GM04504 (cell line): ENCODE results near the gene FAM149A.

ENCODE experiments used
- DNase-seq: peaks from one replicate; pipeline ENCODE4 v3.0.0-alpha.2; 2012; ENCODE audit warnings: low read depth

Gene FAM149A

DNA sequence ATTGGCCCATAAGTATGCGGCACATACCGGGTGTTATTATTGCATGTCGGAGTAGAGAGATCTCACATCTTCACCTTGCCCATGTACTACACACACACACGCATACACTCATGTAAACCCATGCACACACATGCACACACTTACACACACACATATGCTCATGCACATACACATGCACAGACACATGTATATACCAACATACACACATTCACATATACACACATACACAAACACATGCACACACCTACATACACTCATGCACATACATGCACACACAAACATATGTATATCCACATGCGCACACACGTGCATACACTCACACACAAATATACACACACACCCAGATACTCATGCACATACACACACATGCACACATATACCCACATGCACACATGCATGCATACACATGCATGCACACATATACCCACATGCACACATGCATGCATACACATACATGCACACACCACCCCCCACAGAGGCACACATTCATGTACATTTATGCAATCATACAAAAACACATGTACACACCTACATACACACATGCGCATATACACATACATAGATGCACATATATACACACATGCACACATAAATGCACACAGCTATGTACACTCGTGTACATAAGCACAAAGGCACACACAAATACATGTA, 98.1 kb downstream of the FAM149A start:
- no peak for DNase-seq

DNA sequence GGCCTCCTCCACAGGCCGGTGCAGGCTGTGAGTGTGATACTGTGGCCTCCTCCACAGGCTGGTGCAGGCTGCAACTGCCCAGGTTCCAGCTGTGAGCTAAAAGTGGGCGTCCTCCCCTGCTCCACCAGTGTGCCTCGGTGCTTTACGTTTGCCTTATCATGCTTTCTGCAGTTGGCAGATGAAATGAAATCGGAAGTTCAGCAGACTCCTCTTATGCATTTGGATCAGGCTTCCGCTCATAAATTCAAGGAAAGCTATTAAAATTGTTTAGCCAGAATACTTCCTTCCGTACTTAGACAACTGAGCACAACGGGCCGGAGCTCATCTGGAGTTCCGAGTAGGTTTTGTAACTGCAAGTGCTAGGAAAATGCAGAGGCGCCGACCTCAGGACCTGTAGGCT, 98.9 kb downstream of the FAM149A start:
- DNase-seq, result no peak

DNA sequence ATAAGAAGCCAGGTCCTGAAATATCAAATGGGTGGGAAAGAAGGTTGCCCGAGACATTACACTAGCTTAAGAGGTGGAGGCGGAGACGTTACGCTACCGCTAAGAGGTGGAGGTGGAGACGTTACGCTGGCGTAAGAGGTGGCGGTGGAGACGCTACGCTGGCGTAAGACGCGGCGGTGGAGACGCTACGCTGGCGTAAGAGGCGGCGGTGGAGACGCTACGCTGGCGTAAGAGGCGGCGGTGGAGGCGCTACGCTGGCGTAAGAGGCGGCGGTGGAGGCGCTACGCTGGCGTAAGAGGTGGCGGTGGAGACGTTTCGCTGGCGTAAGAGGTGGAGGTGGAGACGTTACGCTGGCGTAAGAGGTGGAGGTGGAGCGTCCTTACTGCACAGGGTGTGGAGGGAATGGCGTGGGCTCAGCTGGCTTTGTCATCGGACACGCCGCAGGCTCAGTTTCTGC, 99.6 kb downstream of the FAM149A start:
- no peak for DNase-seq

DNA sequence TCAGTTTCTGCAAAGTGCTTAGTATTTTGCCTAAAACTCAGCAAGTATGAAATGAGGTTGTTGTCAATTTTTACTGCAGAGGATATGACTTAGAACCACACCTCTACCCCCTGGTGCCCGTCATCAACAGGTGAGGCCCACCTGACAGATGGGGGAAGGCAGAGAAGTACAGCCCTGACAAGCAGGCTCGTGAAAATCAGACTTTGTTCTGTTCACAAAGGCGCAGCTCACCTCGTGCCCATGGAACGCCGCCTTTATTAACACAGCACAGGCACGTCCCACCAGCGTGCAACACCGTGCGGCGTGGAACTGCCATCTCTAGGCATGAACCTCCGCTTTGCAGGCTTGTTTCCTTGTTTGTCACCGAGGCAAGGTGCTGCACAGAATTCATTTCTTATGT, 100.2 kb downstream of the FAM149A start:
- no peak for DNase-seq

DNA sequence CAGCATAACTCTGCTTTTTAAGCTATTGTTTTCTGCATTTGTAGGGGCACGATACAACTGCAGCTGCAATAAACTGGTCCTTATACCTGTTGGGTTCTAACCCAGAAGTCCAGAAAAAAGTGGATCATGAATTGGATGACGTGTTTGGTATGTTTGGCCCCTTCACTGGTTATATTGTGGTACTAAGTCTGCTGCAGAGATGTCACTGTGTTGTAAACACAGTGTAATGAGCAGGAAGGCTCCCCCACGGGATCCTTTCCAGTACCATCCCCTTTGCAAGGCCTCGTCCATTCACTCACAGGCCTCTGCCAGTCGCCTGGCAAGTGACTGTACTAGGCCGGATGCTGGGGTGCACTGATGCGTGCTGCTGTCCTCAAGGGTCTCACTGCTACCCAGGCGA, 100.7 kb downstream of the FAM149A start:
- DNase-seq, result no peak

DNA sequence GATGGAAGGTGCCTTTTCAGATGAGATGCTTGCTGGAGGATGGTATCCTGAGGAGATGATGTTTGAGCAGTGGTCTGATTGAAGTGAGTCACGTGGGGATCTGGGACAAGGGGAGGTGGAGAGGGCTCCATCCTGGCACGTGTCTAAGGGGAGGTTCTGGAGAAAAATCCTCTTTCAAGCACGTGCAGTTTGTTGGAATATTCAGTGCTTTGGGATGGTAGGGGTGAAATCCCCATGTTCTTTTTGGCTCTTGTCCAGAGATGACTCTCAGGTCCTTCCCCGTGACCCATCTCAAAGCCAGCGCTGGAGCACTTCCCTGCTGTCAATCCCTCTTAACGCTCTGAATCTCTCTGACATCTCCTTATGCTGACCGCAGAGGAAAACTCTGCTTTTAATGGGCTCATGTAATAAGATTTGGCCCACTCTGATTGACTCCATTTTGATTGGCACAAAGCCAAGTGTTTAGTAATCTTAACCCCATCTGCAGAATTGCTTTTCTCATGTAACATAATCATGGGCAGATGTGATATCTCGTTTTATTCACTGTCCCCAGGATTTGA, 112.0 kb downstream of the FAM149A start:
- DNase-seq, result no peak

DNA sequence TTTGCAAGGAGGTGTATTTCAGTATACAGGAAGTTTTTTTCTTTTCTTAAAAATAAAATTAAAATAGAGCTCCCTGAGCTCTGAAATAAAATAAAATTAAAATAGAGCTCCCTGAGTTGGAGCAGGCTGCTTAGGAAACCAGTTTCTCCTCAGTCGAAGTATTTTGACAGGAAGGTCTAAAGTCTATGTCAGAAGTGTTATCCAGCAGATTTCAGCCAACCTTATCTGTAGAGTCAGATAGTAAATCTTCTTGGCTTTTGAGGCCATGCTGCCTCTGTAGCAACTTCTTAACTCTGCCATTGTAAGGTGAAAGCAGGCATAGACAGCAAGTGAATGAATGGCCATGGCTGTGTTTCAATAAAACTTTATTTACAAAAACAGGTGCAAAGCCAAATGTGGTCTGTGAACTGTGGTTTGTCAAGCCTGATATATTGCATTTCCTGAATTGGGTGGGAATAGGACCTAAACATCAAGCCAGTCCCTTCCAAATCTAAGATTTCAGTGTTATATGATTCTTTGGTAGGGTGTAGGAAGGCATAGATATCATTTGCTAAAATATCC, 113.3 kb downstream of the FAM149A start:
- DNase-seq, result no peak

DNA sequence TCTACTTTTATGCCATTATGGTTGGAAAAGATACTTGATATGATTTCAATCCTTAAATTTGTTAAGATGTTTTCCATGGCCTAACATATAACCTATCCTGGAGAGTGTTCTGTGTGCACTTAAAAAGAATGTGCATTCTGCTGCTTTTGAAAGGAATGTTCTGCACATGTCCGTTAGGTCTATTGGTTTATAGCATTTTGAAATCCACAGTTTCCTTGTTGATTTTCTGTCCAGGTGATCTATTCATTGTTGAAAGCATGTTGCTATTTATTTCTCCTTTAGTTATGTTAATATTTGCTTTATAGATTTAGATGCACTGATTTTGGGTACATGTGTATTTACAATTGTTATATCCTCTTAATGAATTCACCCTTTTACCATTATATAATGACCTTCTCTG, 117.1 kb downstream of the FAM149A start:
- DNase-seq, result no peak
